Stimulated activated naive CD4-positive, alpha-beta T cell (primary cell): Measurements from ENCODE around the gene PPT2.

ENCODE experiments used
- DNase-seq, 6 experiments: peaks; one replicate each; lab custom pipeline; 2025; lab: John Stamatoyannopoulos, UW

PPT2 gene, protein sequence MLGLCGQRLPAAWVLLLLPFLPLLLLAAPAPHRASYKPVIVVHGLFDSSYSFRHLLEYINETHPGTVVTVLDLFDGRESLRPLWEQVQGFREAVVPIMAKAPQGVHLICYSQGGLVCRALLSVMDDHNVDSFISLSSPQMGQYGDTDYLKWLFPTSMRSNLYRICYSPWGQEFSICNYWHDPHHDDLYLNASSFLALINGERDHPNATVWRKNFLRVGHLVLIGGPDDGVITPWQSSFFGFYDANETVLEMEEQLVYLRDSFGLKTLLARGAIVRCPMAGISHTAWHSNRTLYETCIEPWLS

DNA sequence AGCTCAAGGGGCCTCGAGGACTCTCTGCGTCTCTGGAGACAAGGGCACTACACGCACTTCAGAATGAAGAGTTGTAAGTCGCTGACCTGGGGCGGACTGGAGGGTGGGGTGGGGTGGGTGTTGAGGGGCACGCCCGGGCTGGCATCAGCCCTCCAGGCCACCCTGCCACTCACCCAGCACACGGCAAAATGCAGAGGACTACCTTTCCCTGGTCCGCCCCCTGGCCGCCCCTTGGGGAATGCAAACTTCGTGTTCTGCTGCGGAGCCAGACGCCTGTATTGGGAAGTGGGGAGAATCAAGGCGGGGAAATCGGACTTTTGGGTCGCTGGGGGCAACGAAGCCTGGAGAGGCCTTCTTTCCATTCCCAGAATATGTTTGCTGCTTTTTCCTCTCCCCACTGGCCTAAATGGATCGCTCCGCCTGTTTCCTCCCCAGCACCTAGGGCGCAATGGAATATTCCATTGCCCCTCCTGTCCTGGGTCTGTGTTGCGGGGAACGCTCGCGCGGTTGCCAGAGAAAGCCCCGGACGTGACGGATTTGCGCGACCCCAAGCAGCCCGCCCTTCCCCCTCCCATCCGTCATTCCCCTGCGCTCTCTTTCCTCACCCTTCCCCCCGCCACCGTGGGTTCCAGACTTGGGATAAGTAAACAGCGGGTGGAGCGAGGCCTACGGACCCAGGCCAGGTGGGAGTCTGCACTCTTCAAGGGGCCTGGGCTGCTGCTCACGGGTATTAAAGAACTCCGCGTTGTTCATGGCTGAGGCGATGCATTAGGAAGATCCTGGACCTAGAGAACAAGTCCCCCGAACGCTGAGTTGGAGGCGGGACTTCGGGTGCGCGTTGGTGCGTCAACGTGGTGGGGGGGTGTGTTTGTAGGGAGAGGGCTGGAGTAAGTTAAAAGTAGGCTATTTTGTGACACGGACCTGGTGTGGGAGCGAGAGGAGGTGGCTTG, at the start of gene PPT2:
Gene PPT2, plus strand, starts transcription at position 578 of the 950 bp plus-strand sequence. CDS start 454 bp downstream, outside the sequence.
- peak; percentile 68 to 82 (median 74) for DNase-seq

DNA sequence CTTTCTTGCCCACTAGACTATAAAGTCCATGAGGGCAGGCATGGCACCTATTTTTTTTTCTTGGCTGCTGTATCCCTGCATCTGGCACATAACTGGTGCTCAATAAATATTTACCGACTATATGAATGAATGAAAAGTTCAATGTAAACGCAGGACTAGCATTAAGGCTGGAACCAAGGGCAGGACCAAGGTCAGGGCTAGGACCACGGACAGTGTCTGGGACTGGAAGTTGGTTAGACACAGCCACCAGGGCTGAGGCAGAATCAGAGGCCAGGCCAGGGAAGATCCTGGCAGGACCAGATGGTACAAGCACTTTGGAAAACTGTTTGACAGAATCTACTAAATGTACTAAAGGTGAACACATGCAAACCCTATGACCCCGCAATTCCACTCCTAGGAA, 48.5 kb upstream of the PPT2 start:
- DNase-seq, result no peak

DNA sequence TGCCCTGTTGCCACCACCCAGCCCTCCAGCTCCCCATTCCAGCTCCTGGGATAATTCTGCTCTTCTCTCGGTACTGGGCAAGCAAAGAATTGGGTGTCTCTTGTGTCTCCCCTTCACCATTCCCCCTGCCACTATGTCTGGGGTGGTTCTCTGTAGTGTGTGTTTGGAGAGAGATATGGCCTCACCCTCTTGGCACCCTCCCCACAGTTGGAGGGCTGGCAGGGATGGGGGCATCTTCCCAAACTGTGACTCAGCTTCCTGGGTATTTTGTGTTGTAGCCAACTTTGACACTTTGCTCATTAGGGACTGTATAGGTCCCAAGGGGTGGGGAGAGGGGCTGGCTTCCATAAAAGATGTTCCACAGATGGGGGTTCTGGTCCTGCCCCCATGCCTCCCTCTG, 46.5 kb upstream of the PPT2 start:
- no peak for DNase-seq

DNA sequence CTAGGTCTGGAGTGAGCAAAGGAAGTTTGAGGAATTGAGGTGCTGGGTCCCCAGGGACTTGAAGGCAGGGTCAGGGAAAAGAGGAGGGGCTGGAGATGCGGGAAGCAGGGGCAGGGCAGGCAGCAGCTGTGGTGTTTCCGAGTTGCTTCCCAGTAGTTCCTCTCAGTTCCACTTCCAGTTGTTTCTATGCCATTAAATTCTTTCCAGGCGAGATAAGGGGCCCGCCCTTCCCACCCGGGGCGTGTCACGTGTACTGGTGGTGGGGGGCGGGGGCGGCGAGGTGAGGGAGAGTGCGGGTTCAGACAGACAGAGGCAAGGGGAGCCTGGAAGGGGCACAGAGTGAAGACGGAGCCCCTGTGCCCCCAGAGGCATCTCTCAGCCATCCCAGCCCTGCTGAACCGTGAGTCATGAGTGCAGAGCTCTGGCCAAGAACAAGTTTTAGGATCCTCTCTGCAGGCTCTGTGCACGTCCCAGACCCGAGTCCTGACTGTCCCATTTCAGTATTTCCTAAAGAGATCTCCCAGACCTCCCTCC, 45.8 kb upstream of the PPT2 start:
- no peak for DNase-seq

DNA sequence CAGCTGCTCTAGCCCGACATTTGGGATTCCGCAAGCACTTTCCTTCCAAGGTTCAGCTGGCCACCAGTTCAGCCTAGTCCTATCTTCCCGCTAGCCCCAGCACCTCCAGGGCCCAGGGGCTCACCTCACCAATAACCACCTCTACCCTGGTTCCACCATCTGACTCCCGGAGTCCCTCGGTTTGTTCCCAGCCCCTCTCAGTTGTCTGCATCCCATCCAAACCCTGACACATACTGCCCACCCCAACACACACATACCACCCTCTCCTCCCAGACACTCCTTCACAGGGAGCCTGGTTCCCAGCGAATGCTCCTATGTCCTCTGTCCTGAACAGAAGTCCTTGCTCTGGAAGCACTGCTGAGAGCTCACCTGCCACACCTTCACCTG, 45.2 kb upstream of the PPT2 start:
- no peak for DNase-seq

DNA sequence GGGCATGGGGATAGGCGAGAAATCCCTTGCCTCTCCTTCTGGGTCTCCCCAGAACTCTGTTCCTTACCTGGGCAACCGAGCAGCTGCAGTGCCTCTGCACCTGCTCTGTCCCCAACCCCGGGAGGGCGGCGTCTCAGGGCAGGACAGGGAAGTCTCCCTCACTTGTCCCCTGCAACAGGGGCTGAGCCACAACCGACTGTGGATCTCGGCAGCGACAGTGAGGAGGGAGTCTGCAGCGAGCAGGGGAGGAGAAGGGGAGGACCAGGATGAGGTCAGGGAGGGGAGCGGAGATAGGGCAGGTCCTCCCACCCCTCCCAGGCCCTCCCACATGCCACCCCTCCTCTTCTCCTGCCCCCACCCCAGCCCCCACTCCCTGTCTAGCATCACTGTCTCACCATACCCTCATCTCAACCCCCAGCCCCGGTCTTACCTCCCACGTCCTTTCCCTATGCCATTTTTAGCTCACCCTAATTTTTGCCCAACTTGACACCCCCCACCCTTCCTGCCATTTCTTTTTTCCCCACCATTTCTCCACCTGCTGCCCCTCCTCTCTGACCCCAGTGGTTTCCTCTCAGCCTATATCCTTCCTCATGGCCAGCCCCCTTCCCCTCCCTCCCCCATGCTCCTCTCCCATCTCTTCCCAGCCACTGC, 44.7 kb upstream of the PPT2 start, which contains the start of gene TNXB:
Gene TNXB, minus strand, starts transcription at position 225 of the 651 bp plus-strand sequence. CDS start 11,140 bp downstream, outside the sequence.
- peak in 1 of 6 experiments; percentile 12 for DNase-seq

DNA sequence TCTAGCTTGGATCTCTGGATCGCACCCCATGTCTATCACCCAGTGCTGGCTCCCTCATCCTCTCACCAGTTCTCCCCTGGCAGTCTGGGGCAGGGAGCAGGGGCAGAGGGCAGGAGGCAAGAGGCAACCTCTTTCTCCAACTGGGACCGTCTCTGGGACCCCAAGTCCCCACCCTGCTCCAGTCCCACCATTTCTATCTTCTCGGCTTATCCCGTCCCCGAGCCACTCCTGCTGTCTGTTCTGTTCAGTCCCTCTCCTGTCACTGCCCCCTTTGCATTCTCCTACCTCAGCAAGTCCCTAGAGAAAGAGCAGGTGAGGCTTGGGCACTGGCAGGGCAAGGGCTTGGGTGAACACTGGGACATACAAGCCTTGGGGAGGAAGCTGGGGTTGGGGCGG, 44.2 kb upstream of the PPT2 start:
- no peak for DNase-seq

DNA sequence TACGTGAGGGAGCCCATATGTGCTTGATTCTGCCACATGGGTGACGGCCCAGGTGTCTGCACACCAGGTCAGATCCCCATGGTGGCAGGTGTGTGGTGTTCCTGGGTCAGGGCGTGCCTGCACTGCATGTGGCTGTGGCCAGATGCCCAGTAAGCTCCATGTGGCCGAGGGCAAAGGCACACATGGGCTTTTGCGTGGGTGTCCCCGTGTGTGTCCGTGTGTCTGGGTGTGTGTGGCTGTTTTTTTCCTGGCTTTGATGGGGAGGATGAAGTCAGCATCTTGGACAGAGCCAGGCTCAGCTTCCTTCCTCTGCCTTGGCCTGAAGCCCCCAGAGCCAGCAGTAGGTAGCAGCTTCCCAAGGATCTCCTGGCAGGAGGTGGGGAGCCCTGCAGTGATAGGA, 43.3 kb upstream of the PPT2 start:
- no peak for DNase-seq

DNA sequence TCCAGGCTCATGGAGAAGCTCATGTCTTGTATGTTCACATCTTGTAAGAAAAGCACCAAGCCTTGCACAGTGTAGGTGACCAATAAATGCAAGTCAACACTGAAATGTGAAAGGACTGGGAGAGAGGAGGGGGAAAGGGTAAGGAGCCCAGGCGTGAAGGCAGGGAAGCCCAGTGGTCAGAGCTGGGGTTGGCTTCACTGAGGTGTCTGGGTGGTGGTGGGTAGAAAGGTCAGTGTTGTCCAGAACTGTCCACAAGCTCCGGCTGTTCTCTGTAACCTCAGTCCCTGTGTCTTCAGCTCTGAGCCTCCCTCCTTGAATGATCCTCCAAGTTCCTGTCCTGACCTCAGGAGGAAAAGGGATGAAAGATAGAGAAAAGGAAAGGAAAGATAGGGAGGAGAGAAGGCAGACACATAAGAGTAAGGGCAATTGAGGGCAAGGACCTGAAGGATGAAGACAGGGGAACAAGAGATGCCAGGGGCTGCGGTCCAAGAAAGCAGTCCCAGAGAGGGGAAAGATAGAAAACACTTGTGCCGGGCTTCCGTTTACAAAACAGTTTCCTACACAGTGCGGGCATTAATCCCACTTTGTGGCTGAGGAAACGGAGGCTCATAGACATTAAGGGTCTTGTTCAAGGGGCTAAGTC, 42.4 kb upstream of the PPT2 start:
- no peak for DNase-seq

DNA sequence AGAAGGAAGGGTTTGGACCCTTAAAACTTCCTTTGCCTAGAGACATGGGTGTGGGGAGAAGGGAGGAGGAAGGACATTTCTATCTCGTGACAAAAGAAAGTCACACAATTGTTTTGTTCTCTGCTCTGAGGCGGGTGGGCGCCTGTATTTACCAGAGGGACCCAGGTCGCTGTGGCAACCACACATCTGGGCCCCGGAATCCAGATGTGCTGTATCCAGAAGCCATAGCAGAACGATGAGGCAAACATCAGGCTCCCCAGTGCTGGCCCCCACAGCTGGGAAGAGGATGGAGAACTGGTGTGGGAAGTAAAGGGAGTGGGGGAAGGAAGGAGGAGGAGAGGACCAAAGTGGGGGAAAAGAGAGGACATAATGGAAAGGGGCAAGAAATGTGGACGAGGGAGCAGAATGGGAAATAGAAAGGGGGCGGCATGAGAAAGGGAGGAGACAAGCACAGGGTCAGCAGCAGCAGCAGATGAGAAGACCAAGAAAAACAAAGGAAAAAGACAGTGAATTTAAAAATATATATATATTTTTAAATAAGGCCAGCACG, 41.4 kb upstream of the PPT2 start:
- DNase-seq, result no peak

DNA sequence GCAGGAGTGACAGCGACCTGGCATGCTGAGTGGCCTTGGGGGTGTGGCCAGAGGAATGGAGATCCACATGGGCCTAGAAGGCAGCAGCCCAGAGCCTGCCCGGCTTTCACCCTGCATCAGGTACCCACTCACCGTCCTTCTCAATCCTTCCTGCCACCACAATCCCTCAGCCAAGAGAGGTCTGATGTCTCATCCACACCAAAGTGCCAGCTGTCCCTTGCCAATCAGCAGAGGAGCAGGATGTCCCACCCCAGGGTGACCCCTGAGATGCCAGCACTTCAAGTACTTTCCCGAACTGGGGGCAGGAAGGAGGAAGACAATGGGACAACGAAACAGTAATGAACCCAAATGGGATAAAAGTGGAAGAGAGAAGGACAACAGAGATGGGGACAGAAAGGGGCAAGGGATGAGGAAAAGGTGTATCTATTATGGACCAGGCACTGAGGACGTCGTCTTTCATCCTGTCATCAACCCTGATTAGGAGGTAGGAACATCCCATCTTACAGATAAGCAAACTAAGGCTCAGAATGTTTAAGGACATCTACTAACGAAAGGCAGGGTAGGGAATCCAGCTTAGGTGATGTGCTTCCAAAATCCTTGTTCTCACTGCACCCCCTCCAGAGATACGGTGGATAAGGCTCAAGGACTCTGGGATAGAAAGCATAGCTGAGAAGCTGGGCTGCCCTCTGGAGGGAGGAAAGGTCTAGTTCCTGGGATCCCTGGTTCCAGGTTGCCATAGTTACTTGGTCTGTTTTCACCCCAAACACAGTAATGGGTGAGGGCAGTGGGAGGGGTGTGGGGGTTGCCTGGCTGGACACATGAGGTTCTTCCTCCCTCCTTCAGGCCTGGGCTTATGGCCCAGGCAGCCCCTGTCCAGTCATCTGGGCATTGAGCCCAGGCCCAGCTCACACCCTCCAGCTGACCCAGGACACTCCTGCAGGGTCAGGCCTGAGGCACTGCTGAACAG, 40.3 kb upstream of the PPT2 start:
- DNase-seq, result no peak

DNA sequence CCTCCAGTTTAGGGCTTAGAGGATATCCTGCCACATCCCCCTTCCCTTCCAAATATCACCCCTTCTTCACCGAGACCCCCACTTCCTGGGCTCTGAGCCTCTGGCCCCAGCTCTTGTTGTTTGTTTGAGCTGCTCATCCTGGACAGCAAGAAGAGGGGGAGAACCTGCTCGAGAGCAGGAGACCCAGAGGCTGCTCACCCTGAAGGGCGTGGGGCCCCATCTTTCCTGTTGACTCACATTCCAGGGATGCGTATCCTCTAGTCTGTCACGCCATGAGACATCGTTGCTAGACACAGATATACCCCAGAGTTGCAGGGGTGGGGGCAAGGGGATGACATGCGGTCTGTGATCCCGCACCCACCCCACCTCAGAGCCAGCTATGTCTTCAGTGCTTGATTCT, 39.1 kb upstream of the PPT2 start:
- DNase-seq, result no peak

DNA sequence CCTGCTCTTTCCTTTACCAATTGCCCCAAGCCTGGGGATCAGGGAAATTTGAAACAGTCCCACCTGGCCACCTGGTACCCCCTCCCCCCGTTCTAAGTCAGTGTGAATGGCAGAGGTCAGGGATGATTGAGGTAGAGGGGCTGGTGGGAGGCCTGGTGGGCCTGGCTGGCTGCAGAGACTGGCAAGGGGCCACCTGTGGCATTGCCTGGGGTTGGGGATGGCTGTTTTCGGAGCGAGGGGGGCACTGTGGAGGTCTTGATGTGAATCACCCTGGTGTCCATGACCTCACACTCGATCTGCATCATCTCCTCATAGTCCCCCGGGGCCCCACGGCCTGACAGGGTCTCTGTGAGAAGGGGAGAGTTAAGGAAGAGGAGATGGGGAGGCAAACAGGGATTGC, 38.3 kb upstream of the PPT2 start:
- no peak for DNase-seq

DNA sequence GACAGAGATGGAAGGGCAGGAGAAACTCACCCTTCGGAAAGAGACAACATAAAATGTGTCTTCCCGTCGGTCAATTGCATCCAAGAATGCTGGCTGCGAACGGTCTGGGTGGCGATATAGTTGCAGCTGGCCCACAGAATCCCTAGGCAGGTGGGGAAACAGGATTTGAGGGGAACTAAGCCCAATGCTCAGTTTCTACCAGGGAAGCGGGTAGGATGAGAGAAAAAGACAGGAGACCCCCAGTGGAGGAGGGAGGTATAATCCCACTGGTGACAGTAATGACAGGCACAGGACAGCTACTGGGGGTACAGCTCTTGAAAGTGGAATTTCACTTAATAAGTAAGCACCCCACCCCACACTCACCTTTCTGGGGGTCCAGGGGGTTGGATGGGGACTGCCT, 37.3 kb upstream of the PPT2 start:
- DNase-seq, result no peak

DNA sequence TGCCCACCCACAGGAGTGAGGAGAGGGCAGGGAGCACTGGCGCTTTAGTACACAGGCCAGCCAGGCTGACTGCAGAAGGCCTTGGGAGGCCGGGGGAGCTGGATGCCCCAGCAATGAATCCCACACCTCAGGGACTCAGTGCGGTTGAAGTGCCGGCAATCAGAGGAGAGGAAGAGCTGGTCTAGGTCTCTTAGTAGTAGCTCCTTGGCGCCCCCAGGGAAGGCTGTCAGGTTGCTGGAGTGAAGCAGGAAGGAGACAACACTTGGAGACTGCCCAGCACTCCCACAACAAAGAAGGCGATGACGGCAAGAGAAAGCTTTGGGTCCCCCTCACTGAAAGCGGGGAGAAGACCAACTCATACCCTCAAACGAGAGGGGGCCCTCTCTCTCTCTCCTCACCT, 36.5 kb upstream of the PPT2 start:
- DNase-seq, result no peak

DNA sequence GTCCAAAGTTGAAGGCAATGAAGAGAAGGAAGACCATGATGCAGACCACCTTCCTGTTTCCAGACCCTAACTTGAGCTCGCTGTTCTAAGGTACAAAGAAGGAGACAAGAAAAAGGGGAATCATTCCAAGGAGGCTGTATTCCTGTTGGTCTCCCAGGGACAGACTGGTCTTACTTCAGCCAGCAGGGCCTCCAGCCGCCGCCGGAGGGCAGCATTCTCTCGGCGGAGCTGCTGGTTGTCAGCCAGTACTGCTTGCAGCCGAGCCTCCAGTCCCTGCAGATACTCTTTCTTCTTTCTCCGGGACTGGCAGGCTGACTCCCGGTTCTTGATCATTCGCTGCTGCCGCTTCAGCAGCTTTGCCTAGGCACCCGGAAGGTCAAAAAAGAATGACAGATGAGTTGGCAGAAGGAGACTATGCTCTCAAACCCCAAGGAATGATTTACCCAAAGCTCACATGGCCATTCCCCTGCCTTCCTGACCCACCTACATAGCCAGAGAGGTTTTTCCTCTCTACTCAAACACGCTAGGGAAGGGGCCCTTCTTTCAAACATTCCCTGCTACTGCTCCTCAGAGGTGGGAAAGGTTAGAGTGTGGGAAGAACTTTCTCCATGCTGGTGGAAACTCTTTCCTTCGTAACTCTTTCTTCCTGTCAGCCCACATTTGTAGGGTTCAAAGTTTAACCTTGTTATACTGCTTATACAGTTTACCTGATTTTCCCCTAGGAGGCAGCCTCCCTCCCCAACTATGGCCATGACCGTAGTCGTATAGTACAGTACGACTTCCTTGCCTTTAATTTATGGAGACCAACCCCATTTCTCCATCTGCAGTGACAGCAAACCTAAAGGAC, 34.9 kb upstream of the PPT2 start:
- DNase-seq, result peak; percentile 19 to 70 (median 60)

DNA sequence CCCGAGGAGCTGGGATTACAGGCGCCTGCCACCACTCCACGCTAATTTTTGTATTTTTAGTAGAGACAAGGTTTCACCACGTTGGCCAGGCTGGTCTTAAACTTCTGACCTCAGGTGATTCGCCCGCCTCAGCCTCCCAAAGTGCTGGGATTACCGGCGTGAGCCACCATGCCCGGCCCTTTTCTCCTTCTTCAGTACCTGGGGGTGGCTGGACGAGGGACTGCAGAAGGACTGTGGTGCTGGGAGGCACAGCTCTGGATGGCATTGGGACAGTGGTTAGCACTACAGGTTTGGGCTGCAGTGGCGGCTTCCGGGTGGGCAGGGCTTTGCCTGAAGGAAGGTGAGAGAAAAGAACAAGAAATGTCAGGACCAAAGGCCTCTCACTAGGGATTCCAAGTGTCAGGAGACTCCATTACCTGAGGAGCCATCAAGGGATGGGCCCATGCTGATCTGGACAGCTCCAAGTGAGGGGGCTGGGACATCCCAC, 33.3 kb upstream of the PPT2 start:
- DNase-seq, result no peak

DNA sequence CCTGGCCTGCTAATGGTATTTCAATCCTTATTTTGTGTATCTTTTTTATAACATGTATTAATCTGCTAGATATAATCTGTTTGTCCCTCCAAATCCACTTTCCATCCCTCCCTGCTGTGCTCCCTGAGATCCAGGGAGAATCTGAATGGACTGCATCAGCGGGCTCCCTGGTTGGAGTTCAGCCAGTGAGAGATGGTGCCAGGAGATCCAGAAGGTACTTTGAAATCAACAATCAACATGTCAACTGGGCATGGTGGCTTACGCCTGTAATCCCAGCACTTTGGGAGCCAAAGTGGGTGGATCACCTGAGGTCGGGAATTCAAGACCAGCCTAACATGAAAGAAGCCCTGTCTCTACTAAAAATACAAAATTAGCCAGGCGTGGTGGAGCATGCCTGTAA, 30.3 kb upstream of the PPT2 start:
- DNase-seq, result no peak

DNA sequence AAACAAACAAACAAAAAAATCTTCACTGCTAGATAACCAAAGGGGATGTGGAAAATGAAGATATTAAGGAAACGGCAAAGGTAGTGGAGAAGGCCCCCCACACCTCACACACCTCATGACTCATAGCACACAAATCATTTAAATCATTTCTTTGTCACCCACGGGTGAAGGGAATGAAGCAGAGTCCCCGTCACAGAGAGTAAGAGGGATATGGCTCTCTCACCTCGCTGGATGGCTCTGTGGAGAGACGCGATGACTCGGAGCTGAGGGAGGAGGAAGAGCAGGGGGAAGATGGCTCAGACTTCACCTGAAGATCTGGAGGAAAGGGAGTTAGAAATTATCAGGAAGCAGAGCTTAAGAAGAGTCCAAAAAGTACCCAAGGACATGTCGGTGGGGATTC, 27.1 kb upstream of the PPT2 start:
- no peak for DNase-seq
